Measurements from ENCODE around the gene STAT3. TPM values are rescaled to one million over a fixed set of nuclear protein-coding genes. Genes with fewer than 3 reads are reported as not detected.

STAT3 gene
- total and polyA plus RNA-seq, 2 donors from 2014 or later = 55.6 to 327 TPM

DNA sequence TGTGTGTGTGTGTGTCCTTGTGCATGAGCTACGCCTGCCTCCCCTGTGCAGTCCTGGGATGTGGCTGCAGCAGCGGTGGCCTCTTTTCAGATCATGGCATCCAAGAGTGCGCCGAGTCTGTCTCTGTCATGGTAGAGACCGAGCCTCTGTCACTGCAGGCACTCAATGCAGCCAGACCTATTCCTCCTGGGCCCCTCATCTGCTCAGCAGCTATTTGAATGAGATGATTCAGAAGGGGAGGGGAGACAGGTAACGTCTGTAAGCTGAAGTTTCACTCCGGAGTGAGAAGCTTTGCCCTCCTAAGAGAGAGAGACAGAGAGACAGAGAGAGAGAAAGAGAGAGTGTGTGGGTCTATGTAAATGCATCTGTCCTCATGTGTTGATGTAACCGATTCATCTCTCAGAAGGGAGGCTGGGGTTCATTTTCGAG, 77.4 kb downstream of the STAT3 start:
- DNase-seq (peak in 1 of 5 donors; percentile 20), FAIRE-seq (no peak)
- Histone ChIP-seq H3K9me3 (ENCODE audit: control insufficient read depth in 2 of 3, insufficient read depth in 1 of 3, low read length in 3 of 3) (no peaks in the 10 kb centered on the region), H3K27me3 (ENCODE audit: control insufficient read depth, insufficient read depth, low read length) (no peaks in the 10 kb centered on the region), H3K36me3 (ENCODE audit: control insufficient read depth in 2 of 3, insufficient read depth in 3 of 3, low read length in 3 of 3) (peaks cover 0 to 29% (median 14%) of the 10 kb centered on the region in 3 donors), H3K27ac (ENCODE audit: low read depth in 2 of 2, low read length in 2 of 2) (peak overlapping the region; percentile 89 to 93), H3K4me3 (ENCODE audit: low read length in 3 of 3) (no peak overlapping the region), H3K9ac (ENCODE audit: low read length in 3 of 3) (peak overlapping the region in 2 of 3 donors; percentile 5 to 56), H3K4me1 (ENCODE audit: control insufficient read depth in 2 of 3, insufficient read depth in 2 of 3, low read depth in 1 of 3, low read length in 3 of 3) (peaks cover 7 to 29% (median 16%) of the 10 kb centered on the region in 3 donors)
- intact Hi-C loops (cut with DNase I) = no loop called here
- TF ChIP-seq, protein P1, sequence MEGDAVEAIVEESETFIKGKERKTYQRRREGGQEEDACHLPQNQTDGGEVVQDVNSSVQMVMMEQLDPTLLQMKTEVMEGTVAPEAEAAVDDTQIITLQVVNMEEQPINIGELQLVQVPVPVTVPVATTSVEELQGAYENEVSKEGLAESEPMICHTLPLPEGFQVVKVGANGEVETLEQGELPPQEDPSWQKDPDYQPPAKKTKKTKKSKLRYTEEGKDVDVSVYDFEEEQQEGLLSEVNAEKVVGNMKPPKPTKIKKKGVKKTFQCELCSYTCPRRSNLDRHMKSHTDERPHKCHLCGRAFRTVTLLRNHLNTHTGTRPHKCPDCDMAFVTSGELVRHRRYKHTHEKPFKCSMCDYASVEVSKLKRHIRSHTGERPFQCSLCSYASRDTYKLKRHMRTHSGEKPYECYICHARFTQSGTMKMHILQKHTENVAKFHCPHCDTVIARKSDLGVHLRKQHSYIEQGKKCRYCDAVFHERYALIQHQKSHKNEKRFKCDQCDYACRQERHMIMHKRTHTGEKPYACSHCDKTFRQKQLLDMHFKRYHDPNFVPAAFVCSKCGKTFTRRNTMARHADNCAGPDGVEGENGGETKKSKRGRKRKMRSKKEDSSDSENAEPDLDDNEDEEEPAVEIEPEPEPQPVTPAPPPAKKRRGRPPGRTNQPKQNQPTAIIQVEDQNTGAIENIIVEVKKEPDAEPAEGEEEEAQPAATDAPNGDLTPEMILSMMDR (IDR thresholded peaks at IDR 0.05; ENCODE audit: borderline replicate concordance, extremely low read depth, insufficient read depth) = no peak

DNA sequence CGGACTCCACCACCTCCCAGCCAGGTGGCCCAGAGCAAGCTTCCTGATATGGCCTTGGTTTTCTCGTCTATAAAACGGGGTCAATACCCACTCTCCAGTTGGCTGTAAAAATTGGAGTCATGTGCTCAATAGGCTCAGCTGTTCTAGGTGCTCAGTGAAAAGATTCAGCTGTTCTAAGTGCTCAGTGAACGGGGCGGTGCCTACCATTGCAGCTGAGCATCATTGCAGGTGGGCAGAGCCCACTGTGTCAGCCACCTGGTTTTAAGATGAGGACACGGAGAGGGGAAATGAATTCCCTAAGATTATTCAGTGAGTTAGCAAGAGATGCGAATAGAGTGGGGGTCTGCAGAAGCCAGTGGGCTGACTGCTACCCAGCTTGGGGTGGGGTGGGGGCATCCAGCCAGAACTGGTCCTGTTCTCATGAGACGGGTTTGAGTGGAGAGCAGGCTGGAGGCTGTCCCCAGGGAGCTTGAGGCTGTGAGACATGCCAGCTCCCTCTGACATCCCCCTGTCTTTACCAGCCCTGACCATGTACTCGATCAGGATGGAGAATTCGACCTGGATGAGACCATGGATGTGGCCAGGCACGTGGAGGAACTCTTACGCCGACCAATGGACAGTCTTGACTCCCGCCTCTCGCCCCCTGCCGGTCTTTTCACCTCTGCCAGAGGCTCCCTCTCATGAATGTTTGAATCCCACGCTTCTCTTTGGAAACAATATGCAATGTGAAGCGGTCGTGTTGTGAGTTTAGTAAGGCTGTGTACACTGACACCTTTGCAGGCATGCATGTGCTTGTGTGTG, 78.1 kb downstream of the STAT3 start:
- peak overlapping the region in 1 of 3 donors; percentile 56 for H3K9ac ChIP-seq (ENCODE audit: low read length in 3 of 3)

DNA sequence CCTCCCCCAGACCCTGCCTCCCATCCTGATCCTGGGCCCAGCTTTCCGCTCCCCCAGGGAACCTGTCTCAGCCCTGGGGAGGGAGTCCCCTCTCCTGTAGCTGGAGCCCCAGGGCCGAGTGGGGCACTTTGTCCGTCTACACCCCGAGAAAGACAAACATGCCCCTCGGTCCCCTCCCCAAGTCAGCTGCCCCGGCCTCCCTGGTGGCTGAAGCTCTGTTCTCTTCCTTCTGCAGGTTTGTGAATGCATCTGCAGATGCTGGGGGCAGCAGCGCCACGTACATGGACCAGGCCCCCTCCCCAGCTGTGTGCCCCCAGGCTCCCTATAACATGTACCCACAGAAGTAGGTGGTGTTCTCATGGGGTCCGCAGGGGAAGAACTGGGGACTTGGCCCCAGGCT, 79.1 kb downstream of the STAT3 start:
- TF ChIP-seq, protein P1 (IDR thresholded peaks at IDR 0.05; ENCODE audit: borderline replicate concordance, extremely low read depth, insufficient read depth) = no peak
- Histone ChIP-seq H3K9me3 (ENCODE audit: control insufficient read depth in 2 of 3, insufficient read depth in 1 of 3, low read length in 3 of 3) (no peaks in the 10 kb centered on the region), H3K4me1 (ENCODE audit: control insufficient read depth in 2 of 3, insufficient read depth in 2 of 3, low read depth in 1 of 3, low read length in 3 of 3) (peaks cover 7 to 31% (median 16%) of the 10 kb centered on the region in 3 donors), H3K36me3 (ENCODE audit: control insufficient read depth in 2 of 3, insufficient read depth in 3 of 3, low read length in 3 of 3) (peaks cover 0 to 25% (median 12%) of the 10 kb centered on the region in 3 donors), H3K27me3 (ENCODE audit: control insufficient read depth, insufficient read depth, low read length) (no peaks in the 10 kb centered on the region), H3K27ac (ENCODE audit: low read depth in 2 of 2, low read length in 2 of 2) (no peak overlapping the region), H3K4me3 (ENCODE audit: low read length in 3 of 3) (no peak overlapping the region), H3K9ac (ENCODE audit: low read length in 3 of 3) (no peak overlapping the region)
- DNase-seq (no peak), FAIRE-seq (no peak)
- intact Hi-C loops (cut with DNase I) = no loop called here

More for the DNA sequence above, 78.1 kb downstream of the STAT3 start:
- Histone ChIP-seq H3K27ac (ENCODE audit: low read depth in 2 of 2, low read length in 2 of 2) (peak overlapping the region; percentile 89 to 93), H3K4me1 (ENCODE audit: control insufficient read depth in 2 of 3, insufficient read depth in 2 of 3, low read depth in 1 of 3, low read length in 3 of 3) (peaks cover 7 to 28% (median 16%) of the 10 kb centered on the region in 3 donors), H3K36me3 (ENCODE audit: control insufficient read depth in 2 of 3, insufficient read depth in 3 of 3, low read length in 3 of 3) (peaks cover 0 to 23% (median 9%) of the 10 kb centered on the region in 3 donors), H3K27me3 (ENCODE audit: control insufficient read depth, insufficient read depth, low read length) (no peaks in the 10 kb centered on the region), H3K9me3 (ENCODE audit: control insufficient read depth in 2 of 3, insufficient read depth in 1 of 3, low read length in 3 of 3) (no peaks in the 10 kb centered on the region), H3K4me3 (ENCODE audit: low read length in 3 of 3) (no peak overlapping the region)
- FAIRE-seq (no peak), DNase-seq (peak in 2 of 5 donors; percentile 30 to 53)
- intact Hi-C loops (cut with DNase I) = no loop called here
- TF ChIP-seq, protein P1 (IDR thresholded peaks at IDR 0.05; ENCODE audit: borderline replicate concordance, extremely low read depth, insufficient read depth) = no peak

All from kidney (tissue), 14 donors.